ENCODE measurements around the gene CBX7.

- TF ChIP-seq BHLHE40 (IDR thresholded peaks at IDR 0.05; ENCODE audit: borderline replicate concordance) (no peak), SP1 (IDR thresholded peaks at IDR 0.05) (no peak), ZNF384 (IDR thresholded peaks at IDR 0.05) (no peak), ARNT (IDR thresholded peaks at IDR 0.05) (no peak), PKNOX1 (IDR thresholded peaks at IDR 0.05) (no peak), HDGF (IDR thresholded peaks at IDR 0.05; ENCODE audit: borderline replicate concordance) (no peak), FOXM1 (IDR thresholded peaks at IDR 0.05; ENCODE audit: borderline replicate concordance) (no peak), CTBP1 (IDR thresholded peaks at IDR 0.05; ENCODE audit: borderline replicate concordance) (no peak), TARDBP (IDR thresholded peaks at IDR 0.05) (no peak), L3MBTL2 (conservative IDR thresholded peaks at IDR 0.05) (no peak), FOXA1 (IDR thresholded peaks at IDR 0.05) (no peak), FOXK2 (IDR thresholded peaks at IDR 0.05) (no peak), LEF1 (IDR thresholded peaks at IDR 0.05; ENCODE audit: borderline replicate concordance) (no peak)
Measured at GRCh38 chr22:39122772-39123470, 29.6 kb downstream of the CBX7 start.
